ENCODE measurements around the gene SH3BP2.

Gene SH3BP2

GRCh38 chr4:2746891-2747695, 45.8 kb upstream of the SH3BP2 start:
- no peak for TF ChIP-seq CTCF (IDR thresholded peaks at IDR 0.05; ENCODE audit: low read depth, low read length, missing control alignments)
- DNase-seq (ENCODE audit: extremely low read depth, low read depth): no peak

GRCh38 chr4:2750719-2751605, 41.9 kb upstream of the SH3BP2 start:
- DNase-seq (ENCODE audit: extremely low read depth, low read depth): no peak
- no peak for TF ChIP-seq CTCF (IDR thresholded peaks at IDR 0.05; ENCODE audit: low read depth, low read length, missing control alignments)
- no peak overlapping the region for H3K4me3 ChIP-seq (replicated peaks; ENCODE audit: low read depth, low read length)

More at GRCh38 chr4:2746891-2747695, 45.8 kb upstream of the SH3BP2 start:
- H3K4me3 ChIP-seq (replicated peaks; ENCODE audit: low read depth, low read length): no peak overlapping the region

- no peak for DNase-seq (ENCODE audit: extremely low read depth, low read depth)
- TF ChIP-seq CTCF (IDR thresholded peaks at IDR 0.05; ENCODE audit: low read depth, low read length, missing control alignments): no peak
- H3K4me3 ChIP-seq (replicated peaks; ENCODE audit: low read depth, low read length): no peak overlapping the region
Measured at GRCh38 chr4:2753436-2753835, 39.4 kb upstream of the SH3BP2 start.

- no peak for TF ChIP-seq CTCF (IDR thresholded peaks at IDR 0.05; ENCODE audit: low read depth, low read length, missing control alignments)
- DNase-seq (ENCODE audit: extremely low read depth, low read depth): no peak
- peak overlapping the region; percentile 72 for H3K4me3 ChIP-seq (replicated peaks; ENCODE audit: low read depth, low read length)
Measured at GRCh38 chr4:2754848-2755819, 37.8 kb upstream of the SH3BP2 start.

- peak; percentile 19 for TF ChIP-seq CTCF (IDR thresholded peaks at IDR 0.05; ENCODE audit: low read depth, low read length, missing control alignments)
- no peak for DNase-seq (ENCODE audit: extremely low read depth, low read depth)
- peak within 1 kb of the TSS; percentile 72 for H3K4me3 ChIP-seq (replicated peaks; ENCODE audit: low read depth, low read length)
Measured at GRCh38 chr4:2755821-2756690, 36.8 kb upstream of the SH3BP2 start, which contains the start of gene TNIP2. TNIP2 (minus strand) TSS chr4:2756336; CDS start chr4:2756289, 47 bp downstream.

All from HFF-Myc (cell line).